A172 (cell line): ENCODE measurements around the gene TMEM8B. TPM values are rescaled to one million over a fixed set of nuclear protein-coding genes. Genes with fewer than 3 reads are reported as not detected.

ENCODE experiments used
- DNase-seq: peaks from one replicate; pipeline ENCODE4 v3.0.0-alpha.2; 2015; ENCODE audit warnings: low spot score
- total RNA-seq: library from RNA; depleted of rRNA; stranded (reverse); fragments of >200 nt; shearing (Covaris generic); gene quantifications from 2 replicates; pipeline ENCODE4 v1.2.3, GENCODE V29; 2014

The TMEM8B gene
- total RNA-seq, 1 experiment from 2014 or later: 1.6 TPM

- DNase-seq: peak; percentile 63
These were observed 16.9 kb upstream of the TMEM8B start, which contains the start of gene SPAG8 for GRCh38 chr9:35812025-35812602. Gene SPAG8, minus strand, starts transcription at chr9:35812262. Its CDS starts 115 bp downstream, at chr9:35812147.

GRCh38 chr9:35813434-35814105 lies 15.5 kb upstream of the TMEM8B start:
- no peak for DNase-seq

- DNase-seq: peak; percentile 59
These were observed 14.8 kb upstream of the TMEM8B start for GRCh38 chr9:35814106-35814840.

DNA sequence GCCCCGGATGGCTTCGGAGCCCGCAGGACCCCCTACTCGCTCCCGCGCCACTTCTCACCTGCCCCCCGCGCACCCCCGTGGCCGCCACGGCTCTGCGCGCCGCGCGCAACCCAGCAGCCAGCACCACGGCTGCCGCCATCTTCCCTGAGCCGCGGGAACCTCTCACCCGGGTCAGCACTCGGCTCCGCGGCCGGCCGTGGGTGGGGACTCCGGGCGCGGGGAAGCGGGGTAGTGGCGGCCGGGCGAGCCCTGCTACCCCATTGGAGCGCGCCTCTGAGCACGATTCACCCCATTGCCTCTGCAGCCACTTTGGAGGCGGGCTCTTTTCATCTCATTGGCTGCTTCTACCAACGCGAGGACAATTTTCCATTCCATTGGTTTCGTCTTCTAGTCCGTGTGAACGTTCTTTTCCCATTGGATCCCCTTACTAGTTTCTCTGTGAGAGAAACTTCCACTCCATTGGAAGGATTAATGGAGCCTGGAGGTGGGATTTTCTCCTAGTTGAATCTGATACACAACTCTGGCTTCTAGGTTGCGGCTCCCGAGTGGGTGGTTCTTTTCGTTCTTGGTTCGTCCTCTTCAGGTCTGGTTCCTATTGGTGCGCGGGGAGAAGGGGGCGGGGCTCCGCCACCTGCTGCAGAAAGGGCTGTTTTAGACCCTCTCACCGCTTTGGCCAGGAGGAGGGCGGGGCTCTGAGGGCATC lies 14.0 kb upstream of the TMEM8B start, which contains the start of gene HINT2:
Gene HINT2 (minus strand): TSS at position 202 of the 703 bp plus-strand sequence. CDS start 63 bp downstream, at position 139.
- DNase-seq: peak; percentile 99

GRCh38 chr9:35816708-35817107 lies 12.3 kb upstream of the TMEM8B start:
- no peak for DNase-seq

GRCh38 chr9:35818341-35818740 lies 10.7 kb upstream of the TMEM8B start:
- DNase-seq: no peak

- DNase-seq: peak; percentile 21
These were observed 9.0 kb upstream of the TMEM8B start for GRCh38 chr9:35820076-35820475.

DNA sequence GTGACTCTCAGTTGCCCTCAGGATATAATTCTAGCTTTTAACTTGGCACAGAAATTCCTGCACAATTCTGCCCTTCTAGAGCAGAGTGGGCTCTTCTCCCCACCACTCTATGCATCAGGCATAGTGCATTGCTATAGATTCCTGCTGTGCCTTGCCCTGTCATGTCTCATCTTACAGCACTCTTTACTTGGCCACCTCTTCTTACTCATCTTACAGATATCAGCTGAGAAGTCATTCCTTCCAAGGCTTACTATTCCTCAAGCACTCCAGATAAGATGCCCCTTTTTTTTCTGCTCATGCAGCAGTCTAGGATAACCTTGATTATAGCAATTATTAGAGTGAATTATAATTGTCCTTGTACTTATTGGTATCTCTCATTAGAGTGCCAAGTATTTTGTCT lies 6.1 kb upstream of the TMEM8B start:
- DNase-seq: no peak

DNA sequence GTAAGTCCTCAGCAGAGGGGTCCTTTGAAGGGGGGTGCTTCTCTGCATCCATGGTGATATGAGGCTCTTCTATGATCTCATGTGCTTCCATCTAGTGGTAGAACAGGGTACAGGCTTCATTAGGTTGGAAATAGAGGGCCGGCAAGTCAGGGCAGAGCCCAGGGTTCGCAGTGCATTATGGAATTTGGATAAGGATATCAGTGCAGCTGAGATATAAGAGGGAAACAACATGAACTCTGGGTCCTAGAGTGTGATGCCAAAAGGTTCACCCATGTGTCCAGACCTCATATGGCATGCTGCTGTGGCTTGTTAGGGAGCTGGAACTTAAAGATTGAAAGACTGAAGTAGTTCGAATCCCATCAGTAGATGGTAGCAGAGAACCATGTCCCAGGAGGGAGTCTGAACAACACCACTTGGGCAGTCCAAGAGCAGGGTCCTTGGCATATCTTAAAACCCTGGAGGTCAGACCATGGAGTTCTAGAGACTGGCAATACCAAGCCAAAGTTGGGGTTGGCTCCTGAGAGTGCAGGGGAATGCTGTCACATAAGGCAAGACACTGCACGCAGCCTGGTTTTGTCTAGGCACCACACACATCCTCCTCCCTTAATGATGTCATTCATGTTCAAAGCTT lies 2.8 kb upstream of the TMEM8B start:
- peak; percentile 32 for DNase-seq

DNA sequence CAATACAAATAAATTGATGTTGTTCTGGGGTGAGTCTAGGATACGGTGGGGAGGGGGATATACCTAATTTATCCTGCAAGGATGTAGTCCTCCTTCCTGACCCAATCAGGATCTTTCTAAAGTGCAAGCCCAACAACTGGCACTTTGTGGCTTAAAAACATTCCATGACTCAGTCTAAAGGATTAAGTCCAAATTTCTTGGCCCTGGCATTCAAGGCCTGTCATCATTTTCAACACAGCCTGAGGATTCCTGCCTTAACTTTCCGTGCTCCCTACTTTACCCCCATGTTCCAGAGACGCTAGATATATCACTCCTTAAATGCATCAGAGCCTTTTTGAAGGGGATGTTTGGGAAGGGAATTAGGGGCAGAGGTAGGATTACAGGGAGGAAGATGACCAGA lies 1.5 kb upstream of the TMEM8B start:
- DNase-seq: peak; percentile 34

- DNase-seq: no peak
These were observed 328 bp upstream of the TMEM8B start, which contains the start of gene FAM221B for GRCh38 chr9:35828716-35829083. Gene FAM221B, minus strand, starts transcription at chr9:35828732. Its CDS starts 2,571 bp downstream, at chr9:35826161.

DNA sequence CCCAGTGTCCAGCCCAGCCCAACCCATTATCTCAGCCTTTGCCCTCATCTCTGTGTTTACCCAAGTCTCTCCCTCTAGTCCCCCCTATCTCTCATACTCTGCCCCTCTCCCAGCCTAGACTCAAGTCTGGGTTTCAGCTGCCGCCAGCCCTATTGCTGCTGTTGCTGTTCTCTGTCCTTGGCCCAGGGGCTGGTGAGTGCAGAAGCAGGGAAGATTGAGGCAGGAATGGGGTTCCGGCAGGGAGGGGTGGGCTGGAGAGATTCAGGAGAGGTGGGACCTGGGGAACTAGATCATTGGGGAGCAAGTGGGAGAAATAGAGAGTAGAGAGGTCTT lies 702 bp downstream of the TMEM8B start:
- DNase-seq: no peak

GRCh38 chr9:35831040-35831439 lies 2.0 kb downstream of the TMEM8B start:
- no peak for DNase-seq

DNA sequence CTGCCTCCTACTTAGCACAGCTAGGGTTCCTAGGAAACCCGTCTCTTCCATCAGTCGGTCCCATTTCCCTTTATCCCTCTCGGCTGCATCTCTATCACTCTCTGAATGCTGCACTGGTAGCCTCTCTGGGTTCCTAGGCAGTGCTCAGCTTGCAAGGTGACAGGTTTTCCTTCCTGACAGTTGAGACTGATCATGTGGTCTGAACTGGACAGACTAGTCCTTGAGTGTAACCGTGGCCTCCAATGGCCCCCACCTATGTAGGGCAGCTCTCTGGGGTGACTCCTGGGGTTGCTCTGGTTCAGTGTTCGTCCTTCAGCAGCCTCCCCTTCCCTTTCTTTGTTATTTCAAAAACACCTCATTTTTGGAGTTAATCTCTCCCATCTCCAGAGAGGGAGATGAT lies 3.8 kb downstream of the TMEM8B start:
- no peak for DNase-seq

DNA sequence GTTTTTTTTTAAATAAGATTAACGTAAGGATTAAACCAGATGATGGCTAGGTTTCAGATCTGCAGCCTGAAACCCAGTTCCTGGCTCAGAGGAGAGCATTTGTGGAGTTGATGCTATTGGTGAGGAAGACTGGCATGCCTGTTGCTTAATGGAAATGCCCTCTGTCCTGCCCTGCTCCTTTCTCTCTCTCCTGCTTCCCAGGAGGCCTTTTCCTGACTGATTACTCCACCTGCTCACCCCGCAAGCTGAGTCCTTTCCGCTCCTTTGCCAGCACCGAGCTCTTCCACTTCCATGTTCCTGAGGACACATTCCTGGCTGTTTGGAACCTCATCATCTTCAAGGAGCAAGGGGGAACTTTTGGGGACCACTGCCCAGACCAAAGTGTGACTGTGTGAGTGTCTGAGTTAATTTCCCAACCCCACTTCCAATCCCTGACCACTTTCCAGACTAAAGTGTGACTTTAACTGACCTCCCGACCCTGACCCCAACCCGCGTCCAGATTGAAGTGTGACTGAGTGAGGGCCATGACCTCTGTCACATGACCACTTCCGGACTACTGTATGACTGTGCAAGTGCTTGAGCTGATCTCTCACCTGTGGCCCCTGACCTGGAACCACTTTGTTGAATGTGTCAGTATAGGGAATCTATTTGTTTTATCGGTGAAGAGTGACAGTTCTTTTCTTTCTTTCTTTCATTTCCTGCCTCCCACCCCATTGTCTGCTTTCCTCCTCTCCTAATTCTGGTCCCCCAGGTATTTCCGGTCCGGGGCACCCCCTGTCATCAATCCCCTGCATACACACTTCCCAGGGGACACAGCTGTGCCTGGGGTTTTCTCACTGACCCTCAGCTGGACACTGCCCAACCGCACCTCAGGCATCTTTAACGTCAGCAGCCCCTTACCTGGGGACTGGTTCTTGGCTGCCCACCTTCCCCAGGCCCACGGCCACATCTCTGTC lies 5.5 kb downstream of the TMEM8B start:
- no peak for DNase-seq

GRCh38 chr9:35835216-35835632 lies 6.2 kb downstream of the TMEM8B start:
- DNase-seq: no peak

DNA sequence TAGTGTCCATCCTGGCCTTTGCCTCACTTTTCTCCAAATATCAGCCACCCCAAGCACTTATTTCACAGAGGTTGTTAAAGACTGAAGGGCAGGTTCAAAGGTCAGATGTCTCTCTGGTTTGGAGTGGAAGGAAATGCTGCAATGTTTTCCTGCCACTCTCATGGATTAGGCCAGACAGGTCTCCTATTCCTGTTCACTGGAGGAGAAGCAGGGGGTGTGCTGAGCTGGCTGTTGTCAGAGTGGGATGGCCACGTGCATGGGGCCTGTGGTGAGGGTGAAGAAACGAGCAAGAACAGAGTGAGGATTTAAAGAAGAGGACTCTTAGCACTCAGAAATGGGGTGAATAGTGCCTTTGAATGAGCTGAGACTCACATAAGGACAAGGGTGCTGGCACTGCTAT lies 6.7 kb downstream of the TMEM8B start:
- DNase-seq: no peak

DNA sequence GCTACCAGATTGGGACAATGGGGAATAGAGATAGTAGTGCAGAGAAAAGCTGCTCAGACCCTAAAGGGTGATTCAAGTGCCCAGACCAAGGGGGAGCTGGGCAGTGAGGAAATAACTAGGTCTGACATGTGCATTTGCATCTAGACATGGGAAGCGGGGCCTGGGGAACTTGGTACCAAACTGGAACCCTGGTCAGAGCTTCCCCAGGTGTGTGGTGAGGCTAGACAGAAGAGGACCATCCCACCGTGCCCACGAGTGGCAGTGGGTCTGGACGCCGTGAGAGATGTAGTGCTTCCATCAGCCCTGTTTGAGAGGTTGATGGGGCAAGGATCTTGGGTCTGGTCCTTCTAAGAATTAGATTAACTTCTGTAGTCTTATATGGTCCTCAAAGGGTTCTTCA lies 7.6 kb downstream of the TMEM8B start:
- no peak for DNase-seq

DNA sequence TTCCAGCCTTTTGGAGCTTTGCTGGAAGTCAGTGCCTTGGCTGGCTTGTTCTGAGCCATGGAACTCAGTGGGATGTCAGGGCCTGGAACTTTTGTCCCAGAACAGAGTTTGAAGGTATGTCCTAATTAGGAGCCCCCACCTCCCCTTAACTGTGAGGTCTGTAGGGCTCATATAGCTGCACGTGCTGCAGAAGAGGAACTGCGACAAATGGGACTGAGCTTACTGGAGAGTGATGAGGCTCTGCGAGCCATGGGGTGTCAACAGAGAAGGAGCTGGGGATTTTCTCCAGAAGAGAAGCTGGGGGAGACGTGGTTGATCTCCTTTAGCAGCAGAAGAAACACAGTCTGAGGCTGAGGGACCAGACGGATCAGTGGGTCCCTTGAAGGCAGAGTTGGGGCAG lies 10.9 kb downstream of the TMEM8B start:
- DNase-seq: no peak

DNA sequence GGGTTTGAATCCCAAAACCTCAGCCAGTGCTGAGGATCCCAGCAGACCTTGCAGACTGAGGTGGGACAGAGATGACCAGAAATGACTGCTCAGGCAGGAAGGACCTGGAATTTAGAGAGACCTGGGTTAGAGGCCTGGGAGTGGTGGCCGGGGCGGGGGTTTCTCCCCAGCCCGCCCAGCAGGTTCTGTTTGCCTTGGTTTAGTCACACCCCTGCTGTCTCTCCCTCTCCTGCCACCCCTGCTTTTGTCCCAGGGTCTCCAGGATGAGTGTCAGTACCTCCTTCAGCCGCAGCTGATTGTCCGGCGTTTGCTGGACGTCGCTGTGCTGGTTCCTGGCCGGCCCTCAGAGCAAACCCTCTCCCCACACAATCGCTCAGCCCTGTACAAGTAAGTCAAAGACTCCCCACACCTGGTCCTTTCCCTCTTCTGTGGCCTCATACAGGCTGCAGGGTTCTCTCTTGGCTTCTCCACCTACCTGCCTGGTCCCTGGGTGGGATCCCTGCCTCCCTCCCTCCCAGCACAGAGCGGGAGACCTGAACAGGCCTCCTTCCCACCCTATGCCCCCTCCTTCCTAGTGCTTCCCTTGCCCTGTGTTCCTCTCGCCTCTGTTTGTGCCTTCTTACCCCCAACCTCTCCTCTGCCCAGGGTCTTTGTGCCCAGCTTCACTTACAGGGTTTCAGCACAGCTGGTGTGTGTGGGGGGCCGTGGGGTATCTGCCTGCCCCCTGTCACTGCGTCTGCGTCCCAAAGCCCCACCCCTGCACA lies 12.0 kb downstream of the TMEM8B start:
- no peak for DNase-seq
